NOMO-1 treated with dmso at 0.1 percent for 144 hours (cell line): Measurements from ENCODE around the gene ANAPC16.
"Not testable (repeated sequence)": the region's sequence is repeated elsewhere in the genome, so short reads cannot be mapped to it uniquely, and the experiment has no call there.

Experiments
- DNase-seq: peaks from one replicate; lab custom pipeline; 2025; ENCODE audit not compliant: unreplicated experiment; lab: John Stamatoyannopoulos, UW

The ANAPC16 gene

GRCh38 chr10:72211381-72211780 lies 4.4 kb upstream of the ANAPC16 start:
- not testable (repeated sequence) for DNase-seq

DNA sequence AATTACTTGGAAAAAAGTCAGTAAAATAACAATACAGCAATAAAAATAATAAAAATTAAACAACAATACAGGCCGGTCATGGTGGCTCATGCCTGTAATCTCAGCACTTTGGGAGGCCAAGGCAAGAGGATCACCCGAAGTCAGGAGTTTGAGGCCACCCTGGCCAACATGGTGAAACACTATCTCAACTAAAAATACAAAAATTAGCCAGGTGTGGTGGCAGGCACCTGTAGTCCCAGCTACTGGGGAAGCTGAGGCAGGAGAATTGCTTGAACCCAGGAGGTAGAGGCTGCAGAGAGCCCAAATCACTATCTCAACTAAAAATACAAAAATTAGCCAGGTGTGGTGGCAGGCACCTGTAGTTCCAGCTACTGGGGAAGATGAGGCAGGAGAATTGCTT lies 4.0 kb upstream of the ANAPC16 start:
- DNase-seq, result not testable (repeated sequence)

- no peak for DNase-seq
Measured at GRCh38 chr10:72218325-72218724, 2.5 kb downstream of the ANAPC16 start.

GRCh38 chr10:72218726-72219125 lies 2.9 kb downstream of the ANAPC16 start:
- DNase-seq, result no peak

- DNase-seq, result no peak
Measured at GRCh38 chr10:72219235-72219814, 3.5 kb downstream of the ANAPC16 start.

DNA sequence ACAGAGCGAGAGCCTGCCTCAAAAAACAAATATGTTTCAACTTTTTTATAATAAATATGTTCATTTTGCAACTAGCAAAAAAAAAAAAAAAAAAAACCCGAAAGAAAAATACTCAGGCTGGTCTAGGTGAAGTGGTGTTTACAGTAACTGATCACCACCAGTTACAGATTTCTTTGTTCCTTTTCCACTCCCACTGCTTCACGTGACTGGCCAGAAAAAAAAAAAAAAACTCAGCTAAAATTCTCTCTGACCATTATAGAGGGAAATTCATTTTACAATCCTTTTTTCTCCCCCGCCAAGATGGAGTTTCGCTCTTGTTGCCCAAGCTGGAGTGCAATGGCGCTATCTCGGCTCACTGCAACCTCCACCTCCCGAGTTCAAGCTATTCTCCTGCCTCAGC lies 4.8 kb downstream of the ANAPC16 start:
- no peak for DNase-seq

DNA sequence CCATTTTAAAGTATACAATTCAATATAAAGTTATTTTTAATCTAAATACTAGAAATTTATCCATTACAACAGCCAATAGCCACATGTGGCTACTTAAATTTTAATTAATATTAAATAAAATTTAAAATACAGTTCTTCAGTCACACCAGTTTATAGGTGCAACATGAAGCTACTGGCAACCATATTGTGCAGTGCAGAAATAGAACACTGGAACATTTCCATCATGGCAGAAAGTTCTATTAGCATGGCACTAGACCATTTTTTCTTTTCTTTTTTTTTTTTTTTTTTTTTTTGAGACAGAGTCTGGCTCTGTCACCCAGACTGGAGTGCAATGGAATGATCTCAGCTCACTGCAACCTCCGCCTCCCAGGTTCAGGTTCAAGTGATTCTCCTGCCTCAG lies 5.5 kb downstream of the ANAPC16 start:
- no peak for DNase-seq

GRCh38 chr10:72223743-72224101 lies 7.9 kb downstream of the ANAPC16 start:
- DNase-seq, result peak; percentile 46

- not testable (repeated sequence) for DNase-seq
Measured at GRCh38 chr10:72224191-72224590, 8.4 kb downstream of the ANAPC16 start.

- no peak for DNase-seq
Measured at GRCh38 chr10:72226418-72227027, 10.7 kb downstream of the ANAPC16 start.

DNA sequence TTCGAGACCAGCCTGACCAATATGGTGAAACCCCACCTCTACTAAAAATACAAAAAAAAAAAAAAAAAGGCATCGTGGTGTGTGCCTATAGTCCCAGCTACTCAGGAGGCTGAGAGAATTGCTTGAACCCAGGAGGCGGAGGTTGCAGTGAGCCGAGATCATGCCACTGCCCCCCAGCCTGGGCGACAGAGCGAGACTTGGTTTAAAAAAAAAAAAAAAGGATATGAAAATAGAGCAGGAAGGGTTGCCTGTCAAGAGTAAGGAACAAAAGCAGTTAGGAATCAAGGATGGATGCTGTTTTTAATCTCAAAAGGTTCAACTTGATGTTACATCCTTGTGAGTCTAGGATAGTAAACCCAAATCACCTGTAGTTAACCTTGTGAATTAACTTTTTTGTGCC lies 12.0 kb downstream of the ANAPC16 start:
- DNase-seq, result no peak

DNA sequence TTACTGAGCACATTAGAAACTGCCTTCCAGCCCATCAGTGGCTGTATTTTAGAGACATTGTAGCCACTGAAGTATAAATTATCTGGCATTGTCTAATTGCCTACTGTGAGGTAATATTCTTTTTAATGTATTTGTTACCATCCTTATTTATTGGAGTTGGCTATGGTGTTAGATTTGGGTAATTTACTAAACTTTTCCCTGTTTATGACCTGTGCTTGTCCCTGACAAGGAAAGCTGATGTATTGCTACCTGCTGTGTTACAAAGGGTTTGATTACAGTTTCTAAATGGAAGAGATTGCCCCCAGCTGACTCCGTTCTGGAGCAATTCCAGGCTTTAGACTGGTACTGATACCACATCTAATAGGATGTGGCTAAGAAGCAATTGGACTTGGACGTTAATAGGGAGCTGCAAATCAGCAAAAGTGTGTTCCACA lies 12.5 kb downstream of the ANAPC16 start:
- DNase-seq, result no peak

GRCh38 chr10:72229261-72230251 lies 13.7 kb downstream of the ANAPC16 start:
- no peak for DNase-seq

- no peak for DNase-seq
Measured at GRCh38 chr10:72233621-72234020, 17.8 kb downstream of the ANAPC16 start.

GRCh38 chr10:72234560-72235095 lies 18.8 kb downstream of the ANAPC16 start:
- DNase-seq, result no peak

- no peak for DNase-seq
Measured at GRCh38 chr10:72235544-72236279, 19.9 kb downstream of the ANAPC16 start.

GRCh38 chr10:72238392-72239175 lies 22.8 kb downstream of the ANAPC16 start:
- no peak for DNase-seq

GRCh38 chr10:72239409-72239808 lies 23.6 kb downstream of the ANAPC16 start:
- no peak for DNase-seq

DNA sequence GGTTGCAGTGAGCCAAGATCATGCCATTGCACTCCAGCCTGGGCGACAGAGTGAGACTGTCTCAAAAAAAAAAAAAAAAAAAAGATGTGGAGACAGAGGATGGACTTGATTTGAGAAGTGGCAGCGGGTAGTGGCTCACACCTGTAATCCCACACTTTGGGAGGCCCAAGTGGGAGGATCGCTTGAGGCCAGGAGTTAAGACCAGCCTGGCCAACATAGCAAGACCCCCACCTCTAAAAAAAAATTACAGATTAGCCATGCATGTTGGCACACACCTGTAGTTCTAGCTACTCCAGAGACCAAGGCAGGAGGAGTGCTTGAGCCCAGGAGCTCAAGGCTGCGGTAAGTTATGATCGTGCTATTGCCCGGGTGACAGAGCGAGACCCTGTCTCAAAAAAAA lies 24.6 kb downstream of the ANAPC16 start:
- no peak for DNase-seq

DNA sequence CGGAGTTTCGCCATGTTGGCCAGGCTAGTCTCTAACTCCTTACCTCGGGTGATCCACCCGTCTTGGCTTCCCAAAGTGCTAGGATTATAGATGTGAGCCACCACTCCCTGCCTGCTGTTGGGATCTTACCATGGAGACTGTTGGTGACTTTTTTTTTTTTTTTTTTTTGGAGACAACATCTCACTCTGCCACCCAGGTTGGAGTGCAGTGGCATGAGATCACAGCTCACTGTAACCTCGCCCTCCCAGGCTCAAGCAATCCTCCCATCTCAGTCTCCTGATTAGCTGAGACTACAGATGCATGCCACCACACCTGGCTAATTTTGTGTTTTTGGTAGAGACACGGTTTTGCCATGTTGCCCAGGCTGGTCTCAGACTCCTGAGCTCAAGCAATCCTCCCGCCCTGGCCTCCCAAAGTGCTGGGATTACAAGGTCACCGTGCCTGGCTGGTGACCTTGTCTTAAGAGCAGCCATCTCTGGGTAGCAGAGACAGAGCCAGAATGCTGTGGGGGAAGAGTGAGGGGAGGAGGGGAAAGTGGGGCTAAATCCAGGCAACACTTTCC lies 26.0 kb downstream of the ANAPC16 start:
- DNase-seq, result no peak
